ENCODE results near the gene ANKRD62.

The ANKRD62 gene

GRCh38 chr18:12085136-12085535 lies 8.5 kb upstream of the ANKRD62 start:
- Histone ChIP-seq H3K9me3 (ENCODE audit: control insufficient read depth, low read length) (no peaks in the 10 kb centered on the region), H3K27ac (ENCODE audit: insufficient read depth, low read length, poor library complexity, severe bottlenecking) (no peak overlapping the region), H3K4me3 (ENCODE audit: insufficient read depth, low read depth, low read length, poor library complexity, severe bottlenecking) (no peak overlapping the region), H3K4me1 (ENCODE audit: control insufficient read depth, insufficient read depth, low read length, poor library complexity, severe bottlenecking) (no peaks in the 10 kb centered on the region), H3K36me3 (ENCODE audit: control insufficient read depth, insufficient read depth, low read length) (no peaks in the 10 kb centered on the region), H3K27me3 (replicated peaks; ENCODE audit: control insufficient read depth, insufficient read depth, low read length, poor library complexity, severe bottlenecking) (no peaks in the 10 kb centered on the region)
- DNase-seq, result no peak

DNA sequence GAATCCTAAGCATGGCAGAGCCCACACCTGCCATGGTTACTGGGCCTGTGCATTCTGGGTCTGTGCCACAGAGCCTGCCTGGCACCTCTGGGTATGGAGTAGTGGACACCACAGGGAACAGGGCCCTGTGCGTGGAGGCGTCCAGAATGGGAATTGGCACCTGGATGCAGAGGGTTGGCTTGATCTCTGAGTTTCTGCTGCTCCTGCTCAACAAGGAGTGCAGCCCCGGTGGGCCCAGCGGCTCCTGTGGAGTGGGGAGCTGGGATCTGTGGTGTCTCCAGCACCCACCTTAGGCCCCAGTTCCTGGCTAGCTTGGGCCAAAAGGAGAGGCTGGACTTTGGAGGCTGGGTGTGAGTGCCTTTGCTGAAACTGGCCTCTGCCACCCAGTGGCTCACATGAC lies 7.9 kb upstream of the ANKRD62 start:
- DNase-seq, result no peak
- Histone ChIP-seq H3K27me3 (replicated peaks; ENCODE audit: control insufficient read depth, insufficient read depth, low read length, poor library complexity, severe bottlenecking) (no peaks in the 10 kb centered on the region), H3K36me3 (ENCODE audit: control insufficient read depth, insufficient read depth, low read length) (no peaks in the 10 kb centered on the region), H3K4me1 (ENCODE audit: control insufficient read depth, insufficient read depth, low read length, poor library complexity, severe bottlenecking) (no peaks in the 10 kb centered on the region), H3K9me3 (ENCODE audit: control insufficient read depth, low read length) (no peaks in the 10 kb centered on the region), H3K4me3 (ENCODE audit: insufficient read depth, low read depth, low read length, poor library complexity, severe bottlenecking) (no peak overlapping the region), H3K27ac (ENCODE audit: insufficient read depth, low read length, poor library complexity, severe bottlenecking) (no peak overlapping the region)

- no peaks in the 10 kb centered on the region for H3K4me1 ChIP-seq (ENCODE audit: control insufficient read depth, insufficient read depth, low read length, poor library complexity, severe bottlenecking)
- no peak for DNase-seq
- H3K36me3 ChIP-seq (ENCODE audit: control insufficient read depth, insufficient read depth, low read length), result no peaks in the 10 kb centered on the region
- H3K27me3 ChIP-seq (replicated peaks; ENCODE audit: control insufficient read depth, insufficient read depth, low read length, poor library complexity, severe bottlenecking), result no peaks in the 10 kb centered on the region
- no peaks in the 10 kb centered on the region for H3K9me3 ChIP-seq (ENCODE audit: control insufficient read depth, low read length)
- no peak overlapping the region for H3K4me3 ChIP-seq (ENCODE audit: insufficient read depth, low read depth, low read length, poor library complexity, severe bottlenecking)
- H3K27ac ChIP-seq (ENCODE audit: insufficient read depth, low read length, poor library complexity, severe bottlenecking), result no peak overlapping the region
Observed at GRCh38 chr18:12086249-12086648, 7.4 kb upstream of the ANKRD62 start.

GRCh38 chr18:12086677-12087470 lies 6.8 kb upstream of the ANKRD62 start:
- Histone ChIP-seq H3K4me1 (ENCODE audit: control insufficient read depth, insufficient read depth, low read length, poor library complexity, severe bottlenecking) (no peaks in the 10 kb centered on the region), H3K27ac (ENCODE audit: insufficient read depth, low read length, poor library complexity, severe bottlenecking) (no peak overlapping the region), H3K36me3 (ENCODE audit: control insufficient read depth, insufficient read depth, low read length) (no peaks in the 10 kb centered on the region), H3K9me3 (ENCODE audit: control insufficient read depth, low read length) (no peaks in the 10 kb centered on the region), H3K27me3 (replicated peaks; ENCODE audit: control insufficient read depth, insufficient read depth, low read length, poor library complexity, severe bottlenecking) (no peaks in the 10 kb centered on the region), H3K4me3 (ENCODE audit: insufficient read depth, low read depth, low read length, poor library complexity, severe bottlenecking) (no peak overlapping the region)
- no peak for DNase-seq

DNA sequence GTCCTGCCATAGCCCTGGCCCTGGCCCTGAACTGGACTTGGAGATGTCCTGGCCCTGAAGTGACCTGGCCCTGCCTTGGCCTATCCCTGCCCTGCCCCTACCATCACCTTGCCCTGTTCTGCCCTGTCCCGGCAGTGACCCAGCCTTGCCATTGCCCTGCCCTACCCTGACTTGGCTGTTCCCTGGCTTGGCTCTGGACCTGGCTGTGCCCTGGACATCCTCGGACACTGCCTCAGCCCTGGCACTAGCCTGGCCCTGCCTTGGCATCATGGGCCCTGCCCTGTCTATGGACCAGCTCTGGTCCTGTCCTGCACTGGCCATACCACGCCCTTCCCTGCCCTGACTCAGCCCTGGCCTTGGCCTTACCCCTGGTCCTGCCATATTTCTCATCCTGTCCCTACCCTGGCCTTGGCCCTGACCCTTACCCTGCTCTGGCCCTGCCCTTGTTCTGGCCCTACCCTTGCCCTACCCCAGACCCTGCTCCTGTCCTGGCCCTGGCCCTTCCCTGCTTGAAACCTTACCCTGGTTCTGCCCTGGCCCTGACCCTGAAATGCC lies 6.1 kb upstream of the ANKRD62 start:
- DNase-seq, result no peak
- H3K4me3 ChIP-seq (ENCODE audit: insufficient read depth, low read depth, low read length, poor library complexity, severe bottlenecking), result no peak overlapping the region
- no peaks in the 10 kb centered on the region for H3K36me3 ChIP-seq (ENCODE audit: control insufficient read depth, insufficient read depth, low read length)
- H3K9me3 ChIP-seq (ENCODE audit: control insufficient read depth, low read length), result no peaks in the 10 kb centered on the region
- no peak overlapping the region for H3K27ac ChIP-seq (ENCODE audit: insufficient read depth, low read length, poor library complexity, severe bottlenecking)
- no peaks in the 10 kb centered on the region for H3K27me3 ChIP-seq (replicated peaks; ENCODE audit: control insufficient read depth, insufficient read depth, low read length, poor library complexity, severe bottlenecking)
- H3K4me1 ChIP-seq (ENCODE audit: control insufficient read depth, insufficient read depth, low read length, poor library complexity, severe bottlenecking), result no peaks in the 10 kb centered on the region

DNA sequence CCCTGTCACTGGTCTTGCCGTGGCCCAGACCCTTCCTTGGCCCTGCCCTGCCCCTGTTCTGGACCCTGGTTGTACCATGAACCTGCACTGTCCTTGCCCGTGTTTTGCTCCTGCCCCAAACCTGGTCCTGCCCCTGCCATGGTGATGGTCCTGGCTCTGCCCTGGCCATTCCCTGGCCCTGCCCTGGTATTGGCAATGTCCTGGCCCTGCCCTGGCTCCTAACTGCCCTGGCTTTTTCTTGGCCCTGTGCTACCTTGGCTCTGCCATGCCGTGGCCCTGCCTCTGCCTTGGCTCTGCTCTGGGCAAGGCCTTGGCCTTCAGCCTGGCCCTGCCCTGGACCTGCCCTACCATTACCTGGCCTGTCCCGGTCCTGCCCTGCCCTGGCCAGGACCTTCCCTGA lies 5.5 kb upstream of the ANKRD62 start:
- Histone ChIP-seq H3K36me3 (ENCODE audit: control insufficient read depth, insufficient read depth, low read length) (no peaks in the 10 kb centered on the region), H3K27me3 (replicated peaks; ENCODE audit: control insufficient read depth, insufficient read depth, low read length, poor library complexity, severe bottlenecking) (no peaks in the 10 kb centered on the region), H3K4me3 (ENCODE audit: insufficient read depth, low read depth, low read length, poor library complexity, severe bottlenecking) (no peak overlapping the region), H3K4me1 (ENCODE audit: control insufficient read depth, insufficient read depth, low read length, poor library complexity, severe bottlenecking) (no peaks in the 10 kb centered on the region), H3K9me3 (ENCODE audit: control insufficient read depth, low read length) (no peaks in the 10 kb centered on the region), H3K27ac (ENCODE audit: insufficient read depth, low read length, poor library complexity, severe bottlenecking) (no peak overlapping the region)
- no peak for DNase-seq

DNA sequence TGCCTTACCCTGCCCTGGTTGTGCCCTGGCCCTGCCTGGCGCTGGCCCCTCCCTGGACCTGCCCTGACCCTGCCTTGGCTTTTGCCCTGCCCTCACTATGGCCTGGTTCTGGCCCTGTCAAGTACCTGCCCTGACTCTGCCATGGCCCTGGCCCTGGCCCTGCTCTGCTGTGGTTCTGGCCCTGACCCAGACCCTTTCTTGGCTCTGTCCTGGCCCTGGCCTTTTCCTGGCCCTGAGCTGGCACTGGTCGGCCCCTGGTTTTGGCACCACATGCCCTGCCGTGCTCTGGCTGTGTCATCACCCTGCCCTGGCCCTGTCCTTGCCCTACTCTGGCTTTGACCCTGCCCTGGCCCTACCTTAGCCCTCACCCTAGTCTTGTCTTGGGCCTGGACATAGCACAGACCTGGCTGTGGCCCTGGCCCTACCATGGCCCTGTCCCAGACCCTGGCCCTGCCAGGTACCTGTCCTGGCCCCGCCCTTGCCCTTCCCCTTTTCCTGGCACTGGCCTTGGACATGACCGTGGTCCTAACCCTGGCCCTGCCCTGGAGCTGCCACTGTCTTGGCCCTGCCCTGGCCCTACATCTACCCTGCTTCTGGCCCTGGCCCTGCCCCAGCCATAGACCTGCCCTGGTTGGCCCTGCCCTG lies 4.8 kb upstream of the ANKRD62 start:
- Histone ChIP-seq H3K9me3 (ENCODE audit: control insufficient read depth, low read length) (no peaks in the 10 kb centered on the region), H3K36me3 (ENCODE audit: control insufficient read depth, insufficient read depth, low read length) (no peaks in the 10 kb centered on the region), H3K27me3 (replicated peaks; ENCODE audit: control insufficient read depth, insufficient read depth, low read length, poor library complexity, severe bottlenecking) (no peaks in the 10 kb centered on the region), H3K4me1 (ENCODE audit: control insufficient read depth, insufficient read depth, low read length, poor library complexity, severe bottlenecking) (no peaks in the 10 kb centered on the region), H3K27ac (ENCODE audit: insufficient read depth, low read length, poor library complexity, severe bottlenecking) (no peak overlapping the region), H3K4me3 (ENCODE audit: insufficient read depth, low read depth, low read length, poor library complexity, severe bottlenecking) (no peak overlapping the region)
- no peak for DNase-seq

DNA sequence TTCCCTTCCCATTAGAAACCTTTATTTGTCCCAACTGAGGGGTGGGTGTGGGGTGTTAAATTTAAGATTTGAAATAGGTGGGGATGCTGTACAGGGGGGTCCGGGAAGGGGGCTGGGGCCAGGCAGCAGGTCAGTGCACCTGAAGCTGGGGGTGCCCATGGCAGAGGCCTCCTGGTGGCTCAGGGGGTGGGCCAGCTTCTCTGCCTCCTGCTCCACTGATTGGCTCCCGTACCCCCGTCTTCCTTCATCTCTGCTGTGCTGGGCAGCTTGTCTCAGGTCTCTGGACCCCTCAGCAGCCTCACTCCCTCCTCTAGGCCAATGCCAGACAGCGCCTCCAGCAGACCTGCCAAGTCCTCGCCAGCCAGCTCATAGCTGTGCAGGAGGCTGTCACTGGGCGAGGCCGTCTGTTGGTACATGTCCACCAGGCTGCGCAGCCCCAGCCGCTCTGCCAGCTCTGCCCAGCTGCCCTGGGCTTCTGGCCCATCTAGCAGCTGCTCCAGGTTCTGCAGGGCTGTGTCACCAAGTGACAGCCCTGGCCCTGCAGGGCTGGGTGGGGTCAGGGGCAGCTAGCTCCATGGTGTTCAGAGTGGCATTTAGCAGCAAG lies 2.0 kb upstream of the ANKRD62 start:
- Histone ChIP-seq H3K27me3 (replicated peaks; ENCODE audit: control insufficient read depth, insufficient read depth, low read length, poor library complexity, severe bottlenecking) (no peaks in the 10 kb centered on the region), H3K36me3 (ENCODE audit: control insufficient read depth, insufficient read depth, low read length) (no peaks in the 10 kb centered on the region), H3K4me1 (ENCODE audit: control insufficient read depth, insufficient read depth, low read length, poor library complexity, severe bottlenecking) (no peaks in the 10 kb centered on the region), H3K27ac (ENCODE audit: insufficient read depth, low read length, poor library complexity, severe bottlenecking) (no peak overlapping the region), H3K9me3 (ENCODE audit: control insufficient read depth, low read length) (no peaks in the 10 kb centered on the region), H3K4me3 (ENCODE audit: insufficient read depth, low read depth, low read length, poor library complexity, severe bottlenecking) (no peak overlapping the region)
- DNase-seq, result no peak

- DNase-seq, result no peak
- H3K4me3 ChIP-seq (ENCODE audit: insufficient read depth, low read depth, low read length, poor library complexity, severe bottlenecking), result no peak overlapping the region
- H3K36me3 ChIP-seq (ENCODE audit: control insufficient read depth, insufficient read depth, low read length), result no peaks in the 10 kb centered on the region
Observed at GRCh38 chr18:12092398-12093229, 1.0 kb upstream of the ANKRD62 start.

More at GRCh38 chr18:12092398-12093229, 1.0 kb upstream of the ANKRD62 start:
- H3K27me3 ChIP-seq (replicated peaks; ENCODE audit: control insufficient read depth, insufficient read depth, low read length, poor library complexity, severe bottlenecking), result no peaks in the 10 kb centered on the region
- no peaks in the 10 kb centered on the region for H3K4me1 ChIP-seq (ENCODE audit: control insufficient read depth, insufficient read depth, low read length, poor library complexity, severe bottlenecking)
- no peaks in the 10 kb centered on the region for H3K9me3 ChIP-seq (ENCODE audit: control insufficient read depth, low read length)
- H3K27ac ChIP-seq (ENCODE audit: insufficient read depth, low read length, poor library complexity, severe bottlenecking), result no peak overlapping the region

Data from effector memory CD4-positive, alpha-beta T cell (primary cell).